K562 (cell line): ENCODE data around the gene PLK5. TPM values are rescaled to one million over a fixed set of nuclear protein-coding genes. Genes with fewer than 3 reads are reported as not detected.

ENCODE experiments used
- ARHGAP35 ChIP-seq: fragments of 450-650 bp; IDR thresholded peaks from 2 replicates; pipeline ENCODE4 v1.6.1; 2018; ENCODE audit not compliant: partially characterized antibody
- CREM ChIP-seq: IDR thresholded peaks from 2 replicates; pipeline ENCODE4 v1.6.1; 2014; ENCODE audit warnings: antibody characterized with exemption, low read depth
- CTBP1 ChIP-seq: fragments of 450-650 bp; IDR thresholded peaks from 2 replicates; pipeline ENCODE4 v1.6.1; 2016; ENCODE audit warnings: borderline replicate concordance
- HDAC1 ChIP-seq, 2 experiments: fragments of 450-650 bp; IDR thresholded peaks; 2 replicates each; pipeline ENCODE4 v1.6.1; 2016 to 2017; ENCODE audit warnings: inconsistent platforms in 1 of 2, mild to moderate bottlenecking in 1 of 2, moderate library complexity in 1 of 2
- HMGN3 ChIP-seq: IDR thresholded peaks from 2 replicates; pipeline ENCODE4 v1.6.1; 2011; ENCODE audit warnings: borderline replicate concordance, low read depth, mild to moderate bottlenecking, mixed read lengths, low read length; ENCODE audit not compliant: insufficient read length; ENCODE audit errors: extremely low read depth
- JUNB ChIP-seq: fragments of 450-650 bp; formaldehyde crosslinking; conservative IDR thresholded peaks from 2 replicates; pipeline ENCODE4 v1.4.0; 2020; ENCODE audit warnings: mild to moderate bottlenecking
- PHF21A ChIP-seq: fragments of 450-650 bp; IDR thresholded peaks from 2 replicates; pipeline ENCODE4 v1.6.1; 2017; ENCODE audit warnings: low read depth, borderline replicate concordance
- POLR2G ChIP-seq: fragments of 200-400 bp; formaldehyde crosslinking; IDR thresholded peaks from 2 replicates; pipeline ENCODE4 v1.6.1; 2017; ENCODE audit warnings: low read depth, mild to moderate bottlenecking, antibody characterized with exemption, low read length, moderate library complexity
- PYGO2 ChIP-seq: fragments of 450-650 bp; IDR thresholded peaks from 2 replicates; pipeline ENCODE4 v1.6.1; 2016; ENCODE audit warnings: mild to moderate bottlenecking, missing genetic modification characterization, moderate library complexity, missing compliant biosample characterization
- RBM14 ChIP-seq: fragments of 200-400 bp; formaldehyde crosslinking; IDR thresholded peaks from 2 replicates; pipeline ENCODE4 v1.6.1; 2018; ENCODE audit warnings: low read depth, mild to moderate bottlenecking, low read length, moderate library complexity, borderline replicate concordance; ENCODE audit not compliant: insufficient read depth
- SIRT6 ChIP-seq: IDR thresholded peaks from one replicate; pipeline ENCODE4 v1.6.1; 2012; ENCODE audit warnings: low read depth, mild to moderate bottlenecking, control low read depth, inconsistent platforms, low read length, moderate library complexity
- SMAD4 ChIP-seq: fragments of 250-450 bp; sonication (Bioruptor Pico); conservative IDR thresholded peaks from 2 replicates; pipeline ENCODE4 v1.8.0; 2021; ENCODE audit warnings: inconsistent platforms, mild to moderate bottlenecking, moderate library complexity
- STAG1 ChIP-seq: sonication (generic); formaldehyde crosslinking; IDR thresholded peaks from 2 replicates; pipeline ENCODE4 v1.5.0; 2020; ENCODE audit warnings: missing genetic modification reagents, borderline replicate concordance
- THAP12 ChIP-seq: fragments of 250-450 bp; sonication (Bioruptor Pico); IDR thresholded peaks from 2 replicates; pipeline ENCODE4 v1.9.0; 2021; ENCODE audit warnings: mild to moderate bottlenecking, inconsistent platforms
- ZBTB7A ChIP-seq: IDR thresholded peaks from 2 replicates; pipeline ENCODE4 v1.6.1; 2011; ENCODE audit warnings: low read depth, mild to moderate bottlenecking, low read length, moderate library complexity, borderline replicate concordance; ENCODE audit not compliant: control insufficient read depth
- ZEB2 ChIP-seq: fragments of 450-650 bp; IDR thresholded peaks from 2 replicates; pipeline ENCODE4 v1.6.1; 2016
- ZNF740 ChIP-seq, 3 experiments: fragments of 200-800 bp in 1 of 3; sonication (Bioruptor generic) in 1 of 3; sonication (generic) in 1 of 3; formaldehyde crosslinking in 1 of 3; IDR thresholded peaks; 2 replicates each; pipeline versions ENCODE4 v1.6.1 to v1.8.0; 2016 to 2022; ENCODE audit warnings: mild to moderate bottlenecking in 2 of 3, missing compliant biosample characterization in 2 of 3, missing genetic modification characterization in 2 of 3, missing genetic modification reagents in 1 of 3
- polyA plus RNA-seq, 8 experiments: library from polyadenylated mRNA; depleted of rRNA in 4 of 8; stranded (reverse) in 5 of 8; unstranded in 3 of 8; fragments of >200 nt; fragmentation: Nextera tagmentation in 2 of 8; fragmentation: Illumina TruSeq in 1 of 8; extraction: Ambion mirVana in 2 of 8; extraction: Trizol in 1 of 8; gene quantifications; 2 replicates each; pipeline versions ENCODE4 v1.2.1 to v1.2.3, GENCODE V29; 2011 to 2014; ENCODE audit warnings: inconsistent platforms in 1 of 8, missing spikeins in 1 of 8
- total RNA-seq, 7 experiments: library from RNA; depleted of rRNA in 6 of 7; stranded (reverse); fragments of >200 nt in 6 of 7; fragmentation: Illumina TruSeq in 2 of 7; extraction: Trizol in 2 of 7; gene quantifications; 2 replicates each; pipeline versions ENCODE4 v1.2.1 to v1.2.3, GENCODE V29; 2011 to 2021; ENCODE audit warnings: low replicate concordance in 1 of 7

The PLK5 gene
- total and polyA plus RNA-seq, 9 of the 15 experiments (the other 6 are each of a cell fraction or from before 2014, with no cell fraction given): 0.04 to 0.23 (median 0.11) TPM; not detected in 5

- TF ChIP-seq JUNB (no peak), CREM (peak; percentile 38; the same call in 1 of the 2 replicates), PYGO2 (tag) (no peak), CTBP1 (peak; percentile 50; the same call in 1 of the 2 replicates), ZEB2 (peak; percentile 52; the same call in 1 of the 2 replicates), ARHGAP35 (no peak), PHF21A (no peak), THAP12 (CRISPR knock-in tag) (no peak), SIRT6 (no peak), HMGN3 (no peak), POLR2G (peak; percentile 62), ZNF740 (CRISPR knock-in tag; IDR thresholded peaks at IDR 0.05) (no peak), ZNF740 (tag; IDR thresholded peaks at IDR 0.05) (no peak), SMAD4 (CRISPR knock-in tag) (peak; percentile 50; the same call in 1 of the 2 replicates), STAG1 (CRISPR knock-in tag) (0 out of 2 replicates have a peak, but pooled peaks have one; percentile 25), ZBTB7A (no peak), RBM14 (no peak), HDAC1 (IDR thresholded peaks at IDR 0.05) (no peak)
Observed at GRCh38 chr19:1568320-1569019, 44.6 kb downstream of the PLK5 start, which contains the start of gene MEX3D (continued).
